ENCODE measurements around the gene MMP1.

DNA sequence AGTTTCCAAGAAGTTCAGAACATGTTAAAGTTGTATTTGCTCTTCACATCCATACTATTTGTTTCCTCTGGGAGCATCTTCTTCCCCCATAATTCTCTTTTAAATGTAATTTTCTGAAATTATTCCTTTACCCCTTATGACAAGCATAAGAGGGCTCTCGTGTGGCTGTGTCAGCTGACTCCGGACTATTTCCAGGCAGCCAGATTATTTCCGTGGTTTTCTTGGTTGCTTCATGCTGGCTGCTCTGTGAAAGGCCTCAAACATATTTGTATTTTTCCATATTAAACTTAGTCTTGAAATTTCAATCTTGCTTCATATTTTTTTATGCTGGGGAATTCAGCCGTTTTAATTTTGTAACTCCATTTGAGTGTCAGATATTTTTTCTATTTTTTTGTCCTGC, 2.8 kb upstream of the MMP1 start:
- no peak for TF ChIP-seq GATA3 (IDR thresholded peaks at IDR 0.05; ENCODE audit: low read depth, low read length)
- TF ChIP-seq GATA2 (IDR thresholded peaks at IDR 0.05; ENCODE audit: low read depth, low read length) = no peak

Measured in SH-SY5Y (cell line).